ENCODE data around the gene VDAC1.
"Not testable (repeated sequence)": the region's sequence is repeated elsewhere in the genome, so short reads cannot be mapped to it uniquely, and the experiment has no call there.

Gene VDAC1

GRCh38 chr5:134004626-134005416 lies at the start of gene VDAC1:
TSS of gene VDAC1 (minus strand) at chr5:134004975. CDS start at chr5:133993012, 11,963 bp downstream.
- DNase-seq = peak; percentile 94

GRCh38 chr5:134053840-134054338 lies 49.1 kb upstream of the VDAC1 start:
- peak; percentile 39 for DNase-seq

GRCh38 chr5:134053314-134053839 lies 48.6 kb upstream of the VDAC1 start:
- no peak for DNase-seq

GRCh38 chr5:134051305-134051704 lies 46.5 kb upstream of the VDAC1 start:
- DNase-seq = no peak

GRCh38 chr5:134048864-134049263 lies 44.1 kb upstream of the VDAC1 start:
- no peak for DNase-seq

- no peak for DNase-seq
Observed at GRCh38 chr5:134047687-134048056, 42.9 kb upstream of the VDAC1 start.

GRCh38 chr5:134046801-134047686 lies 42.3 kb upstream of the VDAC1 start:
- DNase-seq = no peak

GRCh38 chr5:134046330-134046729 lies 41.6 kb upstream of the VDAC1 start:
- no peak for DNase-seq

GRCh38 chr5:134043793-134044792 lies 39.3 kb upstream of the VDAC1 start:
- no peak for DNase-seq

GRCh38 chr5:134041570-134042411 lies 37.0 kb upstream of the VDAC1 start:
- DNase-seq = no peak

- no peak for DNase-seq
Observed at GRCh38 chr5:134038138-134038537, 33.4 kb upstream of the VDAC1 start.

GRCh38 chr5:134037160-134037559 lies 32.4 kb upstream of the VDAC1 start:
- no peak for DNase-seq

GRCh38 chr5:134034326-134034725 lies 29.6 kb upstream of the VDAC1 start:
- DNase-seq = no peak

- not testable (repeated sequence) for DNase-seq
Observed at GRCh38 chr5:134030303-134030964, 25.7 kb upstream of the VDAC1 start.

GRCh38 chr5:134029156-134029555 lies 24.4 kb upstream of the VDAC1 start:
- DNase-seq = peak; percentile 54

GRCh38 chr5:134028496-134028895 lies 23.7 kb upstream of the VDAC1 start:
- DNase-seq = no peak

- no peak for DNase-seq
Observed at GRCh38 chr5:134027288-134027615, 22.5 kb upstream of the VDAC1 start.

GRCh38 chr5:134026521-134027287 lies 21.9 kb upstream of the VDAC1 start:
- peak; percentile 27 for DNase-seq

GRCh38 chr5:134025786-134026185 lies 21.0 kb upstream of the VDAC1 start:
- no peak for DNase-seq

GRCh38 chr5:134024811-134025210 lies 20.0 kb upstream of the VDAC1 start:
- DNase-seq = no peak

Measured in suppressor macrophage treated with lipopolysaccharide for 4 hours (primary cell).